ENCODE measurements around the gene SRPRA.

- TF ChIP-seq POLR2AphosphoS5 (IDR thresholded peaks at IDR 0.05; ENCODE audit: borderline replicate concordance, low read depth, low read length) = no peak
- no peak for TF ChIP-seq EZH2 (IDR thresholded peaks at IDR 0.05)
- no peak for TF ChIP-seq FOXP2 (optimal IDR thresholded peaks at IDR 0.05; ENCODE audit: control extremely low read depth, extremely low read length, insufficient read depth)
Measured at GRCh38 chr11:126224647-126225294, 43.9 kb downstream of the SRPRA start.

Data from SK-N-MC (cell line).